Kidney (tissue), 14 donors: ENCODE results near the gene SFI1. TPM values are rescaled to one million over a fixed set of nuclear protein-coding genes. Genes with fewer than 3 reads are reported as not detected.

Experiments
- DNase-seq, 5 donors: peaks; one replicate each; pipeline ENCODE4 v3.0.0-alpha.2; 2013 to 2020
- FAIRE-seq: peaks from 2 replicates; lab custom pipeline; 2012; peaks lifted over from hg19 to GRCh38; lab: Jason Lieb, UNC
- H3K27ac ChIP-seq, 2 donors: one replicate each; pipeline ENCODE4 v1.7.0; 2013; ENCODE audit warnings: low read depth in 2 of 2, low read length in 2 of 2, inconsistent platforms in 1 of 2
- H3K27me3 ChIP-seq: one replicate; pipeline ENCODE4 v1.7.1; 2013; ENCODE audit warnings: low read length, inconsistent platforms; ENCODE audit not compliant: control insufficient read depth, insufficient read depth
- H3K36me3 ChIP-seq, 3 donors: one replicate each; pipeline versions ENCODE4 v1.7.0 to v1.7.1; 2013; ENCODE audit warnings: low read length in 3 of 3, control low read depth in 1 of 3, inconsistent platforms in 1 of 3; ENCODE audit not compliant: insufficient read depth in 3 of 3, control insufficient read depth in 2 of 3
- H3K4me1 ChIP-seq, 3 donors: one replicate each; pipeline versions ENCODE4 v1.7.0 to v1.7.1; 2013; ENCODE audit warnings: low read length in 3 of 3, inconsistent platforms in 1 of 3, low read depth in 1 of 3; ENCODE audit not compliant: control insufficient read depth in 2 of 3, insufficient read depth in 2 of 3
- H3K4me3 ChIP-seq, 3 donors: one replicate each; pipeline versions ENCODE4 v1.7.0 to v1.8.1; 2013; ENCODE audit warnings: low read length in 3 of 3, control low read depth in 1 of 3, inconsistent platforms in 1 of 3
- H3K9ac ChIP-seq, 3 donors: one replicate each; pipeline versions ENCODE4 v1.7.0 to v1.7.1; 2013; ENCODE audit warnings: low read length in 3 of 3, control low read depth in 1 of 3, inconsistent platforms in 1 of 3
- H3K9me3 ChIP-seq, 3 donors: one replicate each; pipeline versions ENCODE4 v1.7.0 to v1.7.1; 2013; ENCODE audit warnings: low read length in 3 of 3, control low read depth in 1 of 3, inconsistent platforms in 1 of 3; ENCODE audit not compliant: control insufficient read depth in 2 of 3, insufficient read depth in 1 of 3
- intact Hi-C: fragments of 100-400 bp; cut with DNase I; formaldehyde crosslinking; loops from one replicate; pipeline ENCODE4 v1.11.1; 2022
- polyA plus RNA-seq: library from polyadenylated mRNA; stranded (reverse); fragments of 350-450 nt; fragmentation: Illumina TruSeq; extraction: RNeasy Lipid Tissue Mini Kit (QIAGEN cat#74804); gene quantifications from one replicate; pipeline ENCODE4 v1.2.3, GENCODE V29; 2014; ENCODE audit warnings: low read depth, low replicate concordance; ENCODE audit not compliant: insufficient read depth
- total RNA-seq: library from RNA; stranded (reverse); fragmentation: NEBNext Ultra II Directional; extraction: Animal tissue kit (Norgen Biotek cat#: 25700); gene quantifications from one replicate; pipeline ENCODE4 v1.2.1, GENCODE V29; 2021
- TF ChIP-seq, protein P1 (sequence below): IDR thresholded peaks from 3 replicates; pipeline ENCODE4 v1.5.1; 2012; ENCODE audit warnings: mild to moderate bottlenecking, moderate library complexity, borderline replicate concordance; ENCODE audit not compliant: insufficient read depth; ENCODE audit errors: extremely low read depth
- donor health status: control.
- donor health status: control.
- donor health status: control.
- donor health status: control.
- donor health status: control.
- donor health status: DM: yes; HTN: yes; CAD: no.
- donor health status: Normal renal cell carcinoma (clear cell type).

The SFI1 gene
- total and polyA plus RNA-seq, 2 donors from 2014 or later: 11.4 to 48.2 TPM

DNA sequence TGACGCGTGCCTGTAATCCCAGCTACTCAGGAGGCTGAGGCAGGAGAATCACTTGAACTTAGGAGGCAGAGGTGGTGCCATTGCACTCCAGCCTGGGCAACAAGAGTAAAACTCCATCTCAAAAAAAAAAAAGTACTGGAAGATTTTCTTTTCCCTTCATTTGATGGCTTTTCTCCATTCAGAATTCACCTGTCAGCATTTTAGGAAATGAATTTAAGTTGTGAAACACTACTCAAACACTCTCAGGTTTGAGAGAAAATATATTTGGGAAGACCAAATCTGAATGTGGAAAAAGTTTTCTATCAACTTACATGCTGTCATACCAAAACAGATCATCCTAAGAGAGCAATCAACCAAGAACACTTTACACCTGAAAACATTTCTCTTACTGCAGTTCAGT is 9.4 kb upstream of the SFI1 start:
- no peak overlapping the region for H3K9ac ChIP-seq

GRCh38 chr22:31488346-31488883 is 7.9 kb upstream of the SFI1 start:
- H3K9me3 ChIP-seq: no peaks in the 10 kb centered on the region
- DNase-seq (no peak), FAIRE-seq (no peak)
- TF ChIP-seq, protein P1, sequence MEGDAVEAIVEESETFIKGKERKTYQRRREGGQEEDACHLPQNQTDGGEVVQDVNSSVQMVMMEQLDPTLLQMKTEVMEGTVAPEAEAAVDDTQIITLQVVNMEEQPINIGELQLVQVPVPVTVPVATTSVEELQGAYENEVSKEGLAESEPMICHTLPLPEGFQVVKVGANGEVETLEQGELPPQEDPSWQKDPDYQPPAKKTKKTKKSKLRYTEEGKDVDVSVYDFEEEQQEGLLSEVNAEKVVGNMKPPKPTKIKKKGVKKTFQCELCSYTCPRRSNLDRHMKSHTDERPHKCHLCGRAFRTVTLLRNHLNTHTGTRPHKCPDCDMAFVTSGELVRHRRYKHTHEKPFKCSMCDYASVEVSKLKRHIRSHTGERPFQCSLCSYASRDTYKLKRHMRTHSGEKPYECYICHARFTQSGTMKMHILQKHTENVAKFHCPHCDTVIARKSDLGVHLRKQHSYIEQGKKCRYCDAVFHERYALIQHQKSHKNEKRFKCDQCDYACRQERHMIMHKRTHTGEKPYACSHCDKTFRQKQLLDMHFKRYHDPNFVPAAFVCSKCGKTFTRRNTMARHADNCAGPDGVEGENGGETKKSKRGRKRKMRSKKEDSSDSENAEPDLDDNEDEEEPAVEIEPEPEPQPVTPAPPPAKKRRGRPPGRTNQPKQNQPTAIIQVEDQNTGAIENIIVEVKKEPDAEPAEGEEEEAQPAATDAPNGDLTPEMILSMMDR: no peak
- H3K27me3 ChIP-seq: no peaks in the 10 kb centered on the region
- H3K36me3 ChIP-seq: peaks cover 0 to 8% (median 5%) of the 10 kb centered on the region in 3 donors
- peak overlapping the region in 1 of 2 donors; percentile 86 for H3K27ac ChIP-seq
- intact Hi-C loops: no loop called here
- H3K9ac ChIP-seq: peak overlapping the region; percentile 15 to 85 (median 34)
- H3K4me1 ChIP-seq: peaks cover 0 to 13% (median 9%) of the 10 kb centered on the region in 3 donors
- peak overlapping the region; percentile 53 to 85 (median 73) for H3K4me3 ChIP-seq

More for the DNA sequence above, 9.4 kb upstream of the SFI1 start:
- Histone ChIP-seq H3K36me3 (peaks cover 0 to 11% (median 4%) of the 10 kb centered on the region in 3 donors), H3K9me3 (no peaks in the 10 kb centered on the region), H3K4me3 (no peak overlapping the region), H3K4me1 (peaks cover 0 to 13% (median 9%) of the 10 kb centered on the region in 3 donors), H3K27ac (no peak overlapping the region), H3K27me3 (no peaks in the 10 kb centered on the region)
- no peak for DNase-seq
- TF ChIP-seq, protein P1: no peak
- intact Hi-C loops: no loop called here
- no peak for FAIRE-seq

- intact Hi-C loops: no loop called here
- no peak for FAIRE-seq
- Histone ChIP-seq H3K27ac (peak overlapping the region; percentile 77 to 86), H3K4me1 (peaks cover 0 to 13% (median 9%) of the 10 kb centered on the region in 3 donors), H3K36me3 (peaks cover 0 to 8% (median 5%) of the 10 kb centered on the region in 3 donors), H3K27me3 (no peaks in the 10 kb centered on the region), H3K9me3 (no peaks in the 10 kb centered on the region), H3K4me3 (peak overlapping the region; percentile 53 to 85 (median 73)), H3K9ac (peak overlapping the region; percentile 15 to 85 (median 48))
- TF ChIP-seq, protein P1: no peak
- DNase-seq: peak; percentile 35 to 83 (median 70)
Measured at GRCh38 chr22:31488988-31489617, 7.2 kb upstream of the SFI1 start.
